Testis (tissue), 3 donors: ENCODE data around the gene APOBEC3B. TPM values are rescaled to one million over a fixed set of nuclear protein-coding genes. Genes with fewer than 3 reads are reported as not detected.
"Not testable (repeated sequence)": the region's sequence is repeated elsewhere in the genome, so short reads cannot be mapped to it uniquely, and the experiment has no call there.

ENCODE experiments used
- DNase-seq: peaks from one replicate; pipeline ENCODE4 v3.0.0-alpha.2; 2019
- H3K27ac ChIP-seq, 2 donors: fragments of 200-600 bp; sonication (generic); one replicate each; pipeline ENCODE4 v1.5.1; 2019
- H3K27me3 ChIP-seq: fragments of 200-600 bp; sonication (generic); one replicate; pipeline ENCODE4 v1.5.1; 2019
- H3K36me3 ChIP-seq: fragments of 200-600 bp; sonication (generic); one replicate; pipeline ENCODE4 v1.5.1; 2017; ENCODE audit warnings: low read depth; ENCODE audit errors: missing control alignments
- H3K4me1 ChIP-seq: fragments of 200-600 bp; sonication (generic); one replicate; pipeline ENCODE4 v1.5.1; 2019
- H3K4me3 ChIP-seq, 2 donors: fragments of 200-600 bp; sonication (generic); one replicate each; pipeline ENCODE4 v1.5.1; 2017 to 2019
- H3K9me3 ChIP-seq: fragments of 200-600 bp; sonication (generic); one replicate; pipeline ENCODE4 v1.5.1; 2017
- POLR2A ChIP-seq: fragments of 450-650 bp; IDR thresholded peaks from one replicate; pipeline ENCODE4 v1.6.1; 2017; ENCODE audit warnings: antibody characterized with exemption, mild to moderate bottlenecking, moderate library complexity
- WGBS, 2 donors: methylation state at CpG; one replicate each; pipeline ENCODE4 v1.1.5; 2018; 5-methylcytosine and 5-hydroxymethylcytosine counted together
- intact Hi-C: fragments of 100-400 bp; cut with DNase I; formaldehyde crosslinking; loops from one replicate; pipeline ENCODE4 v1.15.1; 2023; ENCODE audit warnings: low total_unique reads
- polyA plus RNA-seq: library from polyadenylated mRNA; stranded (reverse); fragments of 350-450 nt; fragmentation: Illumina TruSeq; extraction: RNeasy Lipid Tissue Mini Kit (QIAGEN cat#74804); gene quantifications from one replicate; pipeline ENCODE4 v1.2.3, GENCODE V29; 2014; ENCODE audit warnings: low read depth, low replicate concordance; ENCODE audit not compliant: insufficient read depth
- total RNA-seq, 2 donors: library from RNA; depleted of rRNA; stranded (reverse); fragments of >200 nt; gene quantifications; one replicate each; pipeline ENCODE4 v1.2.3, GENCODE V29; 2016
- TF ChIP-seq, protein P1 (sequence below), 3 experiments: fragments of 450-650 bp in 2 of 3; fragments of 200-600 bp in 1 of 3; sonication (generic) in 1 of 3; IDR thresholded peaks; one replicate each; pipeline ENCODE4 v1.5.1; 2016 to 2019; ENCODE audit warnings: antibody characterized with exemption in 3 of 3, mild to moderate bottlenecking in 2 of 3, moderate library complexity in 1 of 3

The APOBEC3B gene
- total and polyA plus RNA-seq, 3 donors from 2014 or later = 0.69 to 2.0 (median 1.4) TPM

DNA sequence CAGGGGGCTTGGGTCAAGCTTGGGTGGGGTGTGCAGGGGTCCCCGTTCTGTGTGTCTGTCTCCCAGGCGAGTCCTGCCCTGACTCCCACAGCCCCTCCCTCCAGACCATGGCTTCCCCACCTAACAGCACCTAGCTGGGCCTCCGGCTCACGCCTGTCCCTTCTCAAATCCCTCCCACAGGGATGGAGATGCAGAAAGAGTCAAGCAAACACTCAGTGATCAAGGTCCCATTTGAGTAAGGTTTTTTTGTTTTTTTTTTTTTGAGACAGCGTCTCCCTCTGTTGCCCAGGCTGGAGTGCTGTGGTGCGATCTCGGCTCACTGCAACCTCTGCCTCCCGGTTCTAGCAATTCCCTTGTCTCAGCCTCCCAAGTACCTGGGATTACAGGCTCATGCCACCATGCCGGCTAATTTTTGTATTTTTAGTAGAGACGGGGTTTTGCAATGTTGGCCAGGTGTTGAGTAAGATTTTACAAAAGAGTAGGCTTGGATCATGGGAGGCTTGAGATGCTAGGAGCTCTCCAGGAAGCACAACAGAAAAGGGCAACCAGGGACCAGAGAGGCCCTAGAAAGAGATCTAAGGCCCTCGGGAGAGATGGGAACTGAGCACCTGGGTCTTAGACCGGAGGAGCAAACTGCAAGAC lies 44.5 kb downstream of the APOBEC3B start:
- WGBS, 2 donors = 91 to 95% methylated on average over 12 of the region's 12 CpGs
- Histone ChIP-seq H3K36me3 (no peaks in the 10 kb centered on the region), H3K4me3 (no peak overlapping the region), H3K4me1 (peaks cover 17% of the 10 kb centered on the region), H3K9me3 (no peaks in the 10 kb centered on the region), H3K27me3 (no peaks in the 10 kb centered on the region), H3K27ac (no peak overlapping the region)
- no peak for TF ChIP-seq POLR2A
- TF ChIP-seq, protein P1, sequence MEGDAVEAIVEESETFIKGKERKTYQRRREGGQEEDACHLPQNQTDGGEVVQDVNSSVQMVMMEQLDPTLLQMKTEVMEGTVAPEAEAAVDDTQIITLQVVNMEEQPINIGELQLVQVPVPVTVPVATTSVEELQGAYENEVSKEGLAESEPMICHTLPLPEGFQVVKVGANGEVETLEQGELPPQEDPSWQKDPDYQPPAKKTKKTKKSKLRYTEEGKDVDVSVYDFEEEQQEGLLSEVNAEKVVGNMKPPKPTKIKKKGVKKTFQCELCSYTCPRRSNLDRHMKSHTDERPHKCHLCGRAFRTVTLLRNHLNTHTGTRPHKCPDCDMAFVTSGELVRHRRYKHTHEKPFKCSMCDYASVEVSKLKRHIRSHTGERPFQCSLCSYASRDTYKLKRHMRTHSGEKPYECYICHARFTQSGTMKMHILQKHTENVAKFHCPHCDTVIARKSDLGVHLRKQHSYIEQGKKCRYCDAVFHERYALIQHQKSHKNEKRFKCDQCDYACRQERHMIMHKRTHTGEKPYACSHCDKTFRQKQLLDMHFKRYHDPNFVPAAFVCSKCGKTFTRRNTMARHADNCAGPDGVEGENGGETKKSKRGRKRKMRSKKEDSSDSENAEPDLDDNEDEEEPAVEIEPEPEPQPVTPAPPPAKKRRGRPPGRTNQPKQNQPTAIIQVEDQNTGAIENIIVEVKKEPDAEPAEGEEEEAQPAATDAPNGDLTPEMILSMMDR (IDR thresholded peaks at IDR 0.05) = no peak
- intact Hi-C loops = no loop called here
- DNase-seq = no peak

DNA sequence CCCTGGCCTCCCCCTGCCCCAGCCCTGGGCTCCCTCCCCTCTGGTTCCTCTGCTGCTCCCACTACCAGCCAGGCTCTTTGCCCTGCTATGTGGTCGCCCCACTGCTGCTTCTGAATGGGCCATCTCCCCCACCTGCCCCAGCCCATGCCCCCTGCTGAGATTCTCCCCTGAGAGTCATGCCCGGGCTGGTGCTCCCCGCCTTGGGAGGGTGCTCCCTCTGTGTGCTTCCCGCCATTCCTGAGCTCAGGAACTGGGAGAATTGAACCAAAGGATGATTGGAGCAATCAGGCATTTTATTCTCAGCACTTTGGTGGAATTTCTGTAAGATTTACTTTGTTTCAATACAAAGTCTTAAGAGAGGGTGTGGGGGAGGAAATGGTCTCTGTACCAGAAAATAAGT lies 45.6 kb downstream of the APOBEC3B start:
- no peak for DNase-seq
- H3K36me3 ChIP-seq = no peaks in the 10 kb centered on the region
- no peak overlapping the region for H3K4me3 ChIP-seq
- TF ChIP-seq, protein P1 (IDR thresholded peaks at IDR 0.05) = no peak
- TF ChIP-seq POLR2A = no peak
- H3K9me3 ChIP-seq = no peaks in the 10 kb centered on the region
- no peak overlapping the region for H3K27ac ChIP-seq
- WGBS, 2 donors = 68 to 75% methylated on average over 3 to 4 of the region's 4 CpGs
- intact Hi-C loops = no loop called here
- H3K27me3 ChIP-seq = no peaks in the 10 kb centered on the region
- peaks cover 8% of the 10 kb centered on the region for H3K4me1 ChIP-seq

DNA sequence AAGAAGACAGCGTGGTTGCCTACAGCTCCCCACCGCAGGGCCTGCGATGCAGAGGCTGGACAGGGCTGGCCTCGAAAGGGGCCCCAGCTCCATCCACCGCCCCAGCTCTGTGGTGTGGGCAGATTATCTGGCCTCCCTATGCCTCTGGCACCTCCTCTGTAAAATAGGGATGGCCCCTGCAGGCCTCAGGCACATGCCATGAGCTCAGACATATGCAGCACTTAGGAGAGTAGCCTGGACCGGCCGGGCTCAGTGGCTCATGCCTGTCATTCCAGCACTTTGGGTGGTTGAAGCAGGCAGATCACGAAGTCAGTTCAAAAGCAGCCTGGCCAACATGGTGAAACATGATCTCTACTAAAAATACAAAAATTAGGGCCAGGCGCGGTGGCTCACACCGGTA lies 46.1 kb downstream of the APOBEC3B start:
- Histone ChIP-seq H3K9me3 (no peaks in the 10 kb centered on the region), H3K27me3 (no peaks in the 10 kb centered on the region), H3K36me3 (no peaks in the 10 kb centered on the region), H3K4me3 (no peak overlapping the region), H3K27ac (no peak overlapping the region), H3K4me1 (peaks cover 8% of the 10 kb centered on the region)
- WGBS, 2 donors = 72 to 86% methylated on average over 7 to 11 of the region's 11 CpGs
- intact Hi-C loops = no loop called here
- no peak for TF ChIP-seq POLR2A
- TF ChIP-seq, protein P1 (IDR thresholded peaks at IDR 0.05) = no peak
- no peak for DNase-seq

- H3K27ac ChIP-seq = no peak overlapping the region
- no peak for DNase-seq
- 89 to 96% methylated on average over 13 of the region's 13 CpGs for WGBS, 2 donors
- no peaks in the 10 kb centered on the region for H3K9me3 ChIP-seq
- peaks cover 8% of the 10 kb centered on the region for H3K4me1 ChIP-seq
- intact Hi-C loops = no loop called here
- TF ChIP-seq, protein P1 (IDR thresholded peaks at IDR 0.05) = no peak
- TF ChIP-seq POLR2A = no peak
- H3K4me3 ChIP-seq = no peak overlapping the region
- H3K27me3 ChIP-seq = no peaks in the 10 kb centered on the region
- no peaks in the 10 kb centered on the region for H3K36me3 ChIP-seq
Observed at GRCh38 chr22:39029227-39029626, 47.1 kb downstream of the APOBEC3B start.

GRCh38 chr22:39030705-39031104 lies 48.6 kb downstream of the APOBEC3B start:
- TF ChIP-seq, protein P1 (IDR thresholded peaks at IDR 0.05) = no peak
- TF ChIP-seq POLR2A = no peak
- intact Hi-C loops = no loop called here
- no peaks in the 10 kb centered on the region for H3K27me3 ChIP-seq
- no peak for DNase-seq
- no peaks in the 10 kb centered on the region for H3K9me3 ChIP-seq
- no peaks in the 10 kb centered on the region for H3K36me3 ChIP-seq
- no peak overlapping the region for H3K4me3 ChIP-seq
- peaks cover 8% of the 10 kb centered on the region for H3K4me1 ChIP-seq
- WGBS, 2 donors = 88 to 90% methylated on average over 14 of the region's 14 CpGs
- H3K27ac ChIP-seq = no peak overlapping the region

DNA sequence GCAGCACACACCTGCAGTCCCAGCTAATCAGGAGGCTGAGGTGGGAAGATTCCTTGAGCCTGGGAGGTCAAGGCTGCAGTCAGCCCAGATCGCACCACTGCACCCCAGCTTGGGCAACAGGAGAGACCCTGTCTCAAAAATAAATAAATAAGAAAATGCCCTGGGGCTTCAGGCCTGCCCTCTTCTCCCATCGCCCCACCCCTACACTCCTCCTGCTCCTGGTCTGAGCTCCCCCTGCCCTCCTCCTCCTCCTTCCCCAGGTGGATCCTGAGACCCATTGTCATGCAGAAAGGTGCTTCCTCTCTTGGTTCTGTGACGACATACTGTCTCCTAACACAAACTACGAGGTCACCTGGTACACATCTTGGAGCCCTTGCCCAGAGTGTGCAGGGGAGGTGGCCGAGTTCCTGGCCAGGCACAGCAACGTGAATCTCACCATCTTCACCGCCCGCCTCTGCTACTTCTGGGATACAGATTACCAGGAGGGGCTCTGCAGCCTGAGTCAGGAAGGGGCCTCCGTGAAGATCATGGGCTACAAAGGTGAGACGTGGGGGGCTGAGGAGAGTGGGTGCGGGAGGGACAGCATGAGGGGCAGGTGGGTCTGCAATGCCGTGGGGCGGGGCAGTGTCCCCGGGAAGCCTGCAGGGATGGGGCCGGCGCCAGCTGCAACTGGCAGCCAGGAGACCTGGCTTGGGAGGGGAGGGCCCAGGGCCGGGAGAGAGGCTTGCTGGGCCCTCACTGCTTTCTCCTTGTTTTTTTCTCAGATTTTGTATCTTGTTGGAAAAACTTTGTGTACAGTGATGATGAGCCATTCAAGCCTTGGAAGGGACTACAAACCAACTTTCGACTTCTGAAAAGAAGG lies 49.5 kb downstream of the APOBEC3B start:
- 71 to 81% methylated on average over 15 to 16 of the region's 18 CpGs for WGBS, 2 donors
- intact Hi-C loops, DNase-seq: not testable (repeated sequence)

DNA sequence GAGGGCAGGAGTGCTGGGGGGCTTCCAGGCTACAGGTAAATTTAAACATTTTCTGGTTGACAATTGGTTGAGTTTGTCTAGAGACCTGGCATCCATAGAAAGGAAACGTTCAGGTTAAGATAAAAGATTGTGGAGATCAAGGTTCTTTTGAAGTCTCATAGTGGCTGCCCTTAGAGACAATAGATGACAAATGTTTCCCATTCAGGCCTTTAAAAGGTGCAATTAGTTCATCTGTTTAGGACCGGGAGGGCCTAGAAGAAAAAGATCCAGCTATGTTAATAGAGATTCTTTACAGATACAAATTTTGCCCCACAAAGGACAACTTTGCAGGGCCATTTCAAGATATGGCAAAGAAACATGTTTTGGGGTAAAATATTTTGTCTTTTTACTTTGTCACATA lies 54.9 kb downstream of the APOBEC3B start:
- H3K4me3 ChIP-seq, intact Hi-C loops: not testable (repeated sequence)

More for the DNA sequence above, 49.5 kb downstream of the APOBEC3B start:
- not testable (repeated sequence) for H3K4me3 ChIP-seq, H3K36me3 ChIP-seq, H3K27me3 ChIP-seq, H3K9me3 ChIP-seq, H3K27ac ChIP-seq, H3K4me1 ChIP-seq

More for the DNA sequence above, 54.9 kb downstream of the APOBEC3B start:
- H3K4me1 ChIP-seq, H3K36me3 ChIP-seq, DNase-seq, H3K27me3 ChIP-seq, H3K27ac ChIP-seq, H3K9me3 ChIP-seq: not testable (repeated sequence)
- WGBS, 2 donors = 57 to 66% methylated on average over 2 of the region's 2 CpGs
